Duodenal mucosa (tissue), 2 donors: ENCODE data around the gene IGSF21.

Experiments used
- H3K27ac ChIP-seq: one replicate; pipeline ENCODE4 v1.7.0; 2013; ENCODE audit warnings: low read depth, low read length
- H3K27me3 ChIP-seq, 2 donors: one replicate each; pipeline ENCODE4 v1.7.0; 2013; ENCODE audit warnings: low read length in 2 of 2, control low read depth in 1 of 2; ENCODE audit not compliant: insufficient read depth in 2 of 2, control insufficient read depth in 1 of 2
- H3K36me3 ChIP-seq, 2 donors: one replicate each; pipeline ENCODE4 v1.7.0; 2013; ENCODE audit warnings: low read length in 2 of 2, control low read depth in 1 of 2; ENCODE audit not compliant: insufficient read depth in 2 of 2, control insufficient read depth in 1 of 2
- H3K4me1 ChIP-seq, 2 donors: one replicate each; pipeline ENCODE4 v1.7.0; 2013; ENCODE audit warnings: low read length in 2 of 2, control low read depth in 1 of 2; ENCODE audit not compliant: insufficient read depth in 2 of 2, control insufficient read depth in 1 of 2
- H3K4me3 ChIP-seq, 2 donors: one replicate each; pipeline ENCODE4 v1.7.0; 2013; ENCODE audit warnings: low read length in 2 of 2, low read depth in 1 of 2
- H3K9ac ChIP-seq, 2 donors: one replicate each; pipeline ENCODE4 v1.7.0; 2013; ENCODE audit warnings: low read length in 2 of 2, low read depth in 1 of 2
- H3K9me3 ChIP-seq, 2 donors: one replicate each; pipeline ENCODE4 v1.7.0; 2013; ENCODE audit warnings: low read length in 2 of 2, control low read depth in 1 of 2; ENCODE audit not compliant: control insufficient read depth in 1 of 2

The IGSF21 gene

DNA sequence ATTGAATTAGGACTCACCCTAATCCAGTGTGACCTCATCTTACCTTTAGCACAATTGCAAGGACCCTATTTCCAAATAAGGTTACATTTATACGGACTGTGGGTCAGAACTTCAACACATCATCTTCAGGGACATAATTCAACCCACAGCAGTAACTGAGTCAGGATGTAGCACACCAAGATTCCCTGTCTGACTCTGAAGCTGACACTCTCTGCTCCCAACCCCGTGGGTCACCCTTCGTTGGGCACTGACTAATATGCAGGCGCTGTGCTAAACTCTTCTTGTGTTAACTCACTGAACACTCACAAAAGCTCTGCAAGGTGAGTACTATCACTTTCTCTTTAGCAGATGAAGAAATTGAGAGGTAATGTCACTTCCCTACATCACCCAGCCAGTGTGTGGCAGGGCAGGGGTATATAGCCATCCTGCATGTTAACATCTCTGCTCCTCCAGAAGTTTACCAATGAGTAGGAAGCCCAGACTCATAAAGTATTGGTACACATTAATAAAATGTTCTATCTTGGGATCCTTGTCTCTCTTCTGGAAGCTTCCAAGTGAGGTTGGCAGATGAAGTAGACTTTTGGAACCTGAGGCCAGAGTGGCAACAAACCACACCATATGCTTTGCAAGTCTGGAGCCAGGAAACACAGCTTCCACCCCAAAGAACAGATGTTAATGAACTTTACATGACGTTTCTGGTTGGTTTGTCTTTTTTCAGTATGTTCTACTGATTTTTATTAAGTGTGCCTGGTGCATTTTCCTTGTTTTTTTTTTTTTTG lies 233.9 kb downstream of the IGSF21 start:
- no peaks in the 10 kb centered on the region for H3K4me1 ChIP-seq
- no peak overlapping the region for H3K4me3 ChIP-seq
- no peaks in the 10 kb centered on the region for H3K36me3 ChIP-seq
- no peaks in the 10 kb centered on the region for H3K27me3 ChIP-seq
- H3K27ac ChIP-seq, result no peak overlapping the region
- H3K9me3 ChIP-seq, result no peaks in the 10 kb centered on the region
- H3K9ac ChIP-seq, result no peak overlapping the region

DNA sequence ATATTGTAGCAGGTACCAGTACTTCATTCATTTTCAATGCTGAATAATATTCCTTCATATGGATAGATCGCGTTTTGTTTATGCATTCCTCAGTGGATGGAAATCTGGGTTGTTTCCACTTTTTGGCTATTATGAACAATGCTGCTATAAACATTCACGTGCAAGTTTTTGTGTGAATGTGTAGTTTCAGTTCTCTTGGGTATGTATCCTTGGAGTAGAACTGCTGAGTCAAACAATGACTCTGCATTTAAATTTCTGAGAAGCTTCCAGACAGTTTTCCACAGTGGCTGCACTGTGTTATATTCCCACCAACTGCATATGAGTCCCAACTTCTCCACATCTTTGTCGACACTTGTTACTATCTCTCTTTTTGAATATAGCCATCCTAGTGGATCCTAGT lies 235.1 kb downstream of the IGSF21 start:
- H3K27me3 ChIP-seq, result no peaks in the 10 kb centered on the region
- no peaks in the 10 kb centered on the region for H3K4me1 ChIP-seq
- H3K9ac ChIP-seq, result no peak overlapping the region
- H3K4me3 ChIP-seq, result no peak overlapping the region
- H3K27ac ChIP-seq, result no peak overlapping the region
- H3K36me3 ChIP-seq, result no peaks in the 10 kb centered on the region
- no peaks in the 10 kb centered on the region for H3K9me3 ChIP-seq

DNA sequence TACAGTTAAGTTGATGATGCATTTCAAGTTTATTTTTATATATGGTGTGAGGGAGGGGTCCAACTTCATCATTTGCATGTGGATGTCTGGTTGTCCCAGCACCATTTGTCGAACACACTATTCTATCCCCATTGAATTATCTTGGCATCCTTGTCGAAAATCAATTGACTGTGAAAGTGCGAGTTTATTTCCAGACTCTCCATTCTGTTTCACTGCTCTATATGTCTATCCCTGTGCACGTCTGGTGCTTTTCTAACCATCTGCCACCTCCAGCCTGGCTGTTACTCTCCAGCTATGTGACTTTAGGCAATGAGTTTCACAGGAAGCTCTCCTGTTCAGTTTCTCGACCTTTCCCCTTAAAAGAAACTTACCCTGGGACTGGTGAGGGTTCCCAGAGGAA lies 236.0 kb downstream of the IGSF21 start:
- H3K4me3 ChIP-seq, result no peak overlapping the region
- H3K9ac ChIP-seq, result no peak overlapping the region
- no peaks in the 10 kb centered on the region for H3K9me3 ChIP-seq
- H3K36me3 ChIP-seq, result no peaks in the 10 kb centered on the region
- no peak overlapping the region for H3K27ac ChIP-seq
- no peaks in the 10 kb centered on the region for H3K4me1 ChIP-seq
- H3K27me3 ChIP-seq, result no peaks in the 10 kb centered on the region

- H3K9ac ChIP-seq, result no peak overlapping the region
- no peaks in the 10 kb centered on the region for H3K36me3 ChIP-seq
- no peak overlapping the region for H3K27ac ChIP-seq
- no peak overlapping the region for H3K4me3 ChIP-seq
- no peaks in the 10 kb centered on the region for H3K27me3 ChIP-seq
- no peaks in the 10 kb centered on the region for H3K4me1 ChIP-seq
- H3K9me3 ChIP-seq, result no peaks in the 10 kb centered on the region
Measured at GRCh38 chr1:18344755-18345154, 237.2 kb downstream of the IGSF21 start.

- Histone ChIP-seq H3K27ac (no peak overlapping the region), H3K4me3 (no peak overlapping the region), H3K4me1 (no peaks in the 10 kb centered on the region), H3K9ac (no peak overlapping the region), H3K27me3 (no peaks in the 10 kb centered on the region), H3K9me3 (no peaks in the 10 kb centered on the region), H3K36me3 (no peaks in the 10 kb centered on the region)
Measured at GRCh38 chr1:18347559-18347958, 240.0 kb downstream of the IGSF21 start.

GRCh38 chr1:18348354-18348753 lies 240.8 kb downstream of the IGSF21 start:
- H3K27ac ChIP-seq, result no peak overlapping the region
- H3K4me1 ChIP-seq, result no peaks in the 10 kb centered on the region
- H3K36me3 ChIP-seq, result no peaks in the 10 kb centered on the region
- H3K9me3 ChIP-seq, result no peaks in the 10 kb centered on the region
- no peak overlapping the region for H3K9ac ChIP-seq
- H3K4me3 ChIP-seq, result no peak overlapping the region
- peaks cover 0 to under 1% of the 10 kb centered on the region in 2 donors for H3K27me3 ChIP-seq

DNA sequence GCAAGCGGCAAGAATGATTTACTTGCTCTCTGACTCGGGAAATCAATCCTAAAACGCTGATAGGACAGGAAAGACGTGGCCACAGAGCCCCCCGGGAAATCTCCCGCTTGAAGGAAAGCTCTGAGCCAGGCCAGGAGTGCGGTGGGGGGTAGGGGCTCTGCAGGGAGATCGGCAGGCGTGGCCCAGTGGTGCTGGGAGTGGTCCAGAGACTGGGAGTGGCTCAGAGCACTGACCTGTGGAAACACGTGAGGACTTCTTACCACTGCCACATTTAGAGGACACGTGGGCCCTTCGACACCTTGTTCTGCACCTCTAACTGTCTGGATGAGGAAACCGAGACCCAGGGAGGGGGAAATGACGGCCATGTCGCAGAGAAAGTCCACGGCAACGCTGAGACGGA lies 243.1 kb downstream of the IGSF21 start:
- H3K27me3 ChIP-seq, result peaks cover 3 to 6% of the 10 kb centered on the region in 2 donors
- no peaks in the 10 kb centered on the region for H3K9me3 ChIP-seq

GRCh38 chr1:18351735-18352134 lies 244.1 kb downstream of the IGSF21 start:
- no peaks in the 10 kb centered on the region for H3K4me1 ChIP-seq
- H3K9me3 ChIP-seq, result no peaks in the 10 kb centered on the region
- H3K36me3 ChIP-seq, result no peaks in the 10 kb centered on the region
- no peak overlapping the region for H3K9ac ChIP-seq
- peaks cover 3 to 6% of the 10 kb centered on the region in 2 donors for H3K27me3 ChIP-seq
- no peak overlapping the region for H3K4me3 ChIP-seq
- no peak overlapping the region for H3K27ac ChIP-seq

More for the DNA sequence above, 243.1 kb downstream of the IGSF21 start:
- Histone ChIP-seq H3K36me3 (no peaks in the 10 kb centered on the region), H3K4me1 (no peaks in the 10 kb centered on the region), H3K4me3 (no peak overlapping the region), H3K27ac (no peak overlapping the region), H3K9ac (no peak overlapping the region)

GRCh38 chr1:18352636-18353265 lies 245.2 kb downstream of the IGSF21 start:
- Histone ChIP-seq H3K9ac (no peak overlapping the region), H3K9me3 (no peaks in the 10 kb centered on the region), H3K4me1 (no peaks in the 10 kb centered on the region), H3K4me3 (no peak overlapping the region), H3K27ac (no peak overlapping the region), H3K36me3 (no peaks in the 10 kb centered on the region), H3K27me3 (peaks cover 3 to 6% of the 10 kb centered on the region in 2 donors)

DNA sequence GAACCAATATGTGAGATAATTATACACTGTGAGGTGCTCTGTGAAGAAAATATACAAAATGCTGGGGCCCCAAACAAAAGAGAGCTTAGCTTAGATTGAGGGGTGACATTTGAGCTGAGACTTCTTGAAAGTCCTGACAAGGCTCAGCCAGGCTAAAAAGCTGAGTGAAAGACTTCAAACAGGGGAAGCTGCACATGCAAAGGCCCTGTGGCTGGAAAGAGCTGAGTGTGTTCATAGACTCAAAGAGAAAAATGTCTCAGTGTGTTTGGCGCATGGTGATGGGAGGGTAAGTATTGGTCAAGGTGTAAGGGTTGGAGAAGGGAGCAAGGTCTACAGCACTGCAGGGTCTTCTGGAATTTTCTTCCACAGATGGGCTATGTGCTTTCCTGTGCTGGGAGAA lies 245.9 kb downstream of the IGSF21 start:
- Histone ChIP-seq H3K36me3 (no peaks in the 10 kb centered on the region), H3K27ac (no peak overlapping the region), H3K9ac (no peak overlapping the region), H3K27me3 (peaks cover 3 to 9% of the 10 kb centered on the region in 2 donors), H3K4me1 (no peaks in the 10 kb centered on the region), H3K4me3 (no peak overlapping the region), H3K9me3 (no peaks in the 10 kb centered on the region)
